NCI-H2029 treated with DMSO at 0.1 percent for 48 hours (cell line): Measurements from ENCODE around the gene PRIMA1.

Experiments
- DNase-seq: peaks from one replicate; lab custom pipeline; 2025; lab: John Stamatoyannopoulos, UW

The PRIMA1 gene

GRCh38 chr14:93753647-93754046 lies 34.6 kb downstream of the PRIMA1 start:
- DNase-seq = no peak

- DNase-seq = no peak
Observed at GRCh38 chr14:93752980-93753561, 35.2 kb downstream of the PRIMA1 start.

- no peak for DNase-seq
Observed at GRCh38 chr14:93751946-93752655, 36.2 kb downstream of the PRIMA1 start.

GRCh38 chr14:93749076-93749420 lies 39.2 kb downstream of the PRIMA1 start:
- no peak for DNase-seq

DNA sequence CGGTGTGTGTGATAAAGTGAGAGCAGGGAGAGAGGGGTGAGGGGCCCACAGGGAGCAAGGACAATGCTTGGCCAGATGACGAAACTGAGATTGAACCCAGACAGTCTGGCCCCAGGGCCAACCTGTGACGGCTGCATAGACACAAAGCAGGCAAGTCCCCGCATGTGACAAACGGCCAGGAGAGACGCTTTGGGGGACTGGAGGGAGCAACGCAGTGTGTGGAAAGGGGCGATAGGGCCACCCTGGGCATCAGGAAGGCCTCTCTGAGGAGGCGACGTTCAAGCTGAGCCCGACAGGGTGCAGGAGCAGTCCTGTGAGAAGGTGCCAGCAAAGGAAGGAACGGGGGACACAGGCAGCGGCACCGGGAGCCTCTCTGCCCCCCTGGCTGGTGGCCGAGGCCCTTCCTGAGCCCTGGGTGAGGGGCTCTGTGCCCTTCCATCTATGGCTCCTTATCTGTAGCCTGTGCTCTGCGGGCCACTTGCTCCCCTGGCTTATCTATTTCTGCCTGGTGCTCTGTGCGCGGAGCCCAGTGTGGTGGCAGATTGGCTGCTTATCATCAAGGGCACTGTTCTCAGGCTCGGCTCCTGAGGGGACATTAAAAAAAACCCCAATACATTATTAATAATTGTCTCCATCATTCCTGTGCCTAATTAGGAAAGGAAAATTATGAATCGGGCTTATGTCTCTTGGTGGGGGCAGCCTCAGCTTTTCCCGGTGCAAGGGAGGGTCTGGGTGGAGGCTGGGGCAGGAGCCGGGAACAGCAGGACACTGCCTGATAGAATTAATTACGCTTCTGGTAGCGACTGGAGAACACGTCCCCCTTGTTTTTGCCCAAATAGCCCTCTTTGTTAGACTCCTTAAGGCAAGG lies 39.8 kb downstream of the PRIMA1 start:
- DNase-seq = no peak

DNA sequence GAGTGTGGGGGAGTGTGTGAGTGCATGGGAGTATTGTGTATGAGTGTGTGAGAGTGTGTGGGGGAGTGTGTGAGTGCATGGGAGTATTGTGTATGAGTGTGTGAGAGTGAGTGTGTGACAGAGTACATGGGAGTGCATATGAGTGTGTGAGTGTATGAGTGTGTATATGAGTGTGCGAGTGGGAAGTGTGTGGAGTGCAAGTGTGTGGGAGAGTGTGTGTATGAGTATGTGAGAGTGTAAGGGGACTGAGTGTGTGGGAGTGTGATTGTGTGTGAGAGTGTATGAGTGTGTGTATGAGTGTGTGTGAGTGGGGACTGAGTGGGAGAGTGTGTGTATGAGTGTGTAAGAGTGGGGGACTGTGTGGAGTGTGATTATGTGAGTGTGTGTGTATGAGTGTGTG lies 40.7 kb downstream of the PRIMA1 start:
- no peak for DNase-seq

DNA sequence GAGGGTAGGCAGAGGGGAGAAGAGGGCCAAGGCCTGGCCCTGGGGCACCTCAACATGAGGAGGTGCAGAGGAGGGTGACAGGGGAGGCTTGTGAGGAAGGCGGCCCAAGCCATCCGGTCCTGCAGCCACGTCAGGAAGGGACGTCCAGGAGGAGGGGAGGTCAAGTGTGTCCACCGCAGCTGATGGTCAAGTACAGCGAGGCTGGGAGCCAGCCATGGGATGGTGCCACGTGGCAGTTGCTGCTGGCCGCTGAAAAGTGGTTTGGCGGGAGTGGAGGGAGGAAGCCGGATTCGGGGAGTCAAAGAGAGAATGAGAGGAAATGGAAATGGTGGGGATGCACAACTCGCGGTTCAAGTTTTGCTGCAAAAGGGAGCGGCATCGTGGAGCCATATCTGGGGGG lies 41.2 kb downstream of the PRIMA1 start:
- no peak for DNase-seq

- DNase-seq = no peak
Observed at GRCh38 chr14:93745603-93746273, 42.5 kb downstream of the PRIMA1 start.

- no peak for DNase-seq
Observed at GRCh38 chr14:93744876-93745275, 43.4 kb downstream of the PRIMA1 start.

GRCh38 chr14:93744176-93744575 lies 44.1 kb downstream of the PRIMA1 start:
- no peak for DNase-seq

DNA sequence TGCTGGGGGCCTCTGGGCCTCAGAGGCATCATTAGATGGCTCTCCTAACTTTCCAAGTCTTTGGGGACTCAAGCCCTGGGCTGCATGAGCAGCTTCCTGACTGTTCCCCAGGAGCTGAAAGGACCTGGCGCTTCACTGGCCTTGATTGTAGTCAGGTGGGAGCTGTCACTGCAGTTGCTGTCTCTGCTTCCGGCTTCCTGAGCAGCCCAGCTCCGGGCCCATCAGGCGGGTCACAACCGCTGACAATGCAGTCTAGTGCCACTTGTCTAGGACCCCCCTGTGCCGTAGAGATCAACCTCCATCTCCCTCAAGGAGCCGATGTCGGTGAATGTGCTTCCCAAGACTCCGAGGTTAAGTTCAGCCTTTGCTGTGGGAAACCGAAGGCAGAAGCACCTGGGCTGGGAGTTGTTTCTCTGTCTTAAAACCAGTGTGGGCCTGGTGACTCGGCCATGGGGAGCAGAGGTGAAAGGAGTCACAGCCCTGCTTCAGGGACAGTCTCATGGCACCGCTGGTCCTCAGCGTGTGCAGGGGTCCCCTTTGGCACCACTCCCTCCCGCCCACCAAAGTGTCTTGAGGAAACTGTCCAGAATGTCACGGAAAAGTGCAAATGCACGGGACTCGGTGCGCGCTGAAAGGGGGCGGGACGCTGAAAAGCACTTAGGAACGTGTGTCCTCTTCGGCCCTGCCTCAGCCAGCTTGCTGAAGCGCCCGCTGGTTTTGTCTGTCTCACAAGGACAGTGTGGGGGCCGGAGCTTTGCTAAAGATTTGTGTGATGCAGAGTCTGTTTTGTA lies 44.8 kb downstream of the PRIMA1 start:
- no peak for DNase-seq

DNA sequence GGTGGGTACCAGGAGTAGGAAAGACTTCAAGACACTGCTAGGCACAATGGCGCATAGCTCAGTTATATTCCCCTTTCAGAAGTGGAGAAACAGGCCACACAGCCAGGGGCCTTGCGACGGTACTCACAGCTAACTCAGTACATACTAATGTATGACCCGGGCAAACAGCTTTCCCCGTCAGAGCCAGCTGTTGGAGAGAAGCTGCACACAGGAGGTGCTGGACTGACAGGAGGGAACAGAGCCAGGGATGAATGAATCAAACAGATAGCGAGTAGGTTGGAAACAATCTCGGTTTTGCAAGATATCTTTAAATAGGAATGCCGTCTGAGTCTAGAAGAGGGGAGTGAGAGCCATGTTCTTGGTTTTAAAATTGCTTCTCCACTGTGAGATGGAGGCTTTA lies 45.5 kb downstream of the PRIMA1 start:
- DNase-seq = no peak

DNA sequence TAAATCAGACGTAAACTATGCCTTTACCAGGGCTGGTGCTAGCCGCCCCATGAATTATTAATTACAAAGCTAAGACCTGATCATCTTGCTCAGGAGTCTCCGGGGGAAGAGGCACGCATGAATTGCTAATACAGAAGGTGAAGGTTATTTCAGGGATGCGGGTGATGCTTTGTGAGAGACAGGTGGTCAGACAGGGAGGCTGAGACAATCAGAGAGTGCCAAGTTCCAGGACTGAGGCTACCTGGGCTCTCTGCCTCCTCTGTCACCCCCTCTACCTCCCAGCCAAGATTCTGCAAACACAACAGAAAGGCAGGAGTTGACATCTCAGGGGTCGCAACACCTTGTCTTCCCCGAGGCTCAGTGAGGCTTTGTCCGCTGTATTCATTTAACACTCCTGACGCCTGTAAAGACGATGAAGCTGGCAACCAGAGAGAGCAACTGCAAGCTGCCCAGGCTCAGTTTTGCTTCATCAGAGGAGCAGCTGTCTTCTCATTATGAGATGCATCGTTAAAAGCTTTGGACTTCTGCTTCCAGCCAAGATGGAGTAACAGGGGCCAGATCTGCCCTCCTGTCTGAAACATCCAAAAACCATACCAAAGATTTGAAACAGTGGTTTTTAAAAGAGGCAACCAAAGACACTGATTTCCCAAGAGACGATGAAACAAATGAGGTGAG lies 46.6 kb downstream of the PRIMA1 start:
- DNase-seq = no peak

- DNase-seq = no peak
Observed at GRCh38 chr14:93737634-93738033, 50.7 kb downstream of the PRIMA1 start.

DNA sequence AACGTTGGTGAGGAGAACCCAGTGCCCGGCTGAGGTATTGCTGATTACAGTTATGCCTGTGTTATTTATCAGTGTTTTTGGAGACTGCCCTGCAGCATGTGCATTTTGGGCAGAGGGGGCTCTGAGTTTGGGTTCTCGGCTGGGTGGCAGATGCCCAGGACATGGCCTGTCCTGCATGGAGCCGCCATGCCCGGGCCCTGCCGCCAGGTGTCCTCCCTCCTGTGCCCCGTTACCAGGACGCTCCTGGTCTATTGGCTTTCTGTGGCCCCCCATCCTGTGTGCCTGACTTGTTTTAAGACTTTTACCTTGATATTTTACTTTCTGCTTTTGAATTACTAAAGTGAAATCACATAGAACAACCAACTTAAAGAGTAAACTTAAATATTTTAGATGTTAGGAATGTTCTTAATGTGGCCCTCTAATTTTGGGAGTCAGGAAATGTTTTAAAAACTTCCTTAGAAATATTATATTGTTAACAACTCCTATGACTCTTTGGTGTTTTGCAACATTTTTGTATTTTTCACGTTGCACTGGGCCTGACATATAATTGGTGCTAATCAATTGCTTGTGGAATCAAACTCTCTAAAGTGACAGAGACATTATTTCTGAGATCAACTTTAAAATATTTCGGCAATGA lies 51.8 kb downstream of the PRIMA1 start:
- DNase-seq = no peak

- no peak for DNase-seq
Observed at GRCh38 chr14:93735206-93735605, 53.1 kb downstream of the PRIMA1 start.

DNA sequence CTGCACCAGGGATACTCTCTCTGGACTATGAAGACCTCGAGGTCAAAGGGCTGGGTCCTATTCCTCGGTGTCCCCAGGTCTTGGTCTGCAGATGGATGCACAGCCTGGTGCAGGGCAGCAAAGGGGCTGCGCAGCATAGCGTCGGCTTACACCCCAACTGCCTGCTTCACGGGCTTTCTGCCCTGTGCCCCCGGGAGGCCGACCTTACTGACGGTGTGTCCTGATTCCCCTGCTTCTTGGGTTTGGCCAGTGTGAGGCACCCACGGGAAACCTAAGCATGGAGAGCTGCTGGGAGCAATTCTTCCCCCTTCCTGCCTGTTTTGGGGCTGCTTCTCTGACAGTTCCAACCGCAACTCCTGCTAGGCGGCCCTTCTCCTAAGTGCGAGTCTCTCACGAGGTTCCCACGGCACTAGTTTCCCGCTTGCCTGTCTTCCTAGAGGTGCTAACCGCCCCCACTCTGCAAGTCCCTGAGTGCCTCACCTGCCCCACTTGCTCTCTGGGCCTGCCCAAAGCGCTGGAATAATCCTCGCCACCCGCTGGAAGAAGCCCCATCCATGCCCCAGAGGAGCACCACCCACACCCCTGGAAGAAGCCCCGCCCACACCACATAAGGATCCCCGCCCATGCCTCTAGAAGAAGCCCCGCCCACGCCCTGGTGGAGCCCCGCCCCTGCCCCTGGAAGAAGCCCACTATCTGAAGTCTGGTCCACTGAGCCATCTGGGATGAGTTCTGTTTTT lies 54.0 kb downstream of the PRIMA1 start:
- no peak for DNase-seq

DNA sequence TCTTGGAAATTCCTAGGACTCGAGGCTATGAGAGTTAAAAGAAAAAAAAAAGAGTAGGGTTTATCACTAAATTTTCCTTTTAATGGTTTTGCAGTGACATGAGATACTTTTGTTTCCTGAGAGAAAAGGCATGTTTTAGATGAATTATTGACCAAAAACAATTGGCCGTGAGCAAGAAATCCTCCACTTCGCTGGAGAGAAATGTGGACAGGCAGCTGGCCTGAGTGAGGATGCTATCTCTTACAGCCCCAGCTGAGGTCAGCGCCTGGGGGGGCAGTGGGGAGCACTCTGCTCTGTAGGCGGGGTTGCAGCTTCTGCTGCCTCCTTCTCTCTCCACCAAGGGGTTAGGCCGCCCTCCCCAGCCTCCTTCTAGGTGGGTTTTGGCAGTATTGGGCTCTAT lies 54.7 kb downstream of the PRIMA1 start:
- no peak for DNase-seq

GRCh38 chr14:93733231-93733630 lies 55.1 kb downstream of the PRIMA1 start:
- no peak for DNase-seq

- DNase-seq = no peak
Observed at GRCh38 chr14:93732524-93732923, 55.8 kb downstream of the PRIMA1 start.
